CD8-positive, alpha-beta memory T cell (primary cell): Measurements from ENCODE around the gene SLAMF1. TPM values are rescaled to one million over a fixed set of nuclear protein-coding genes. Genes with fewer than 3 reads are reported as not detected.
"Not testable (repeated sequence)": the region's sequence is repeated elsewhere in the genome, so short reads cannot be mapped to it uniquely, and the experiment has no call there.

Experiments used
- CTCF ChIA-PET: fragments of 350-600 bp; sonication (Branson Sonifier 250); formaldehyde crosslinking; loops from one replicate; lab custom pipeline; 2021; ENCODE audit warnings: antibody characterized with exemption; lab: Charles Lee
- POLR2A ChIA-PET: fragments of 350-600 bp; sonication (Branson Sonifier 250); formaldehyde crosslinking; loops from one replicate; lab custom pipeline; 2021; ENCODE audit warnings: antibody characterized with exemption; lab: Charles Lee
- DNase-seq, 5 donors: peaks; one replicate each; pipeline versions ENCODE4 v3.0.0 to v3.0.0-alpha.2; 2020 to 2022; ENCODE audit warnings: mixed read lengths in 1 of 5
- H3K27ac ChIP-seq: one replicate; pipeline ENCODE4 v1.7.0; 2013; ENCODE audit warnings: low read depth, mild to moderate bottlenecking, low read length, moderate library complexity
- H3K27me3 ChIP-seq: 2 replicates; pipeline ENCODE4 v1.7.0; 2013; ENCODE audit warnings: low read length, mild to moderate bottlenecking; ENCODE audit not compliant: insufficient read depth, poor library complexity, severe bottlenecking
- H3K36me3 ChIP-seq: 2 replicates; pipeline ENCODE4 v1.7.0; 2013; ENCODE audit warnings: mild to moderate bottlenecking, low read length, moderate library complexity; ENCODE audit not compliant: insufficient read depth
- H3K4me1 ChIP-seq: 2 replicates; pipeline ENCODE4 v1.7.0; 2013; ENCODE audit warnings: mild to moderate bottlenecking, low read length, moderate library complexity; ENCODE audit not compliant: insufficient read depth
- H3K4me3 ChIP-seq: 2 replicates; pipeline ENCODE4 v1.7.0; 2013; ENCODE audit warnings: mild to moderate bottlenecking, low read length
- H3K9me3 ChIP-seq: 2 replicates; pipeline ENCODE4 v1.7.0; 2013; ENCODE audit warnings: mild to moderate bottlenecking, low read length
- H3K27ac Mint-ChIP-seq, 8 donors: one replicate each; pipeline ENCODE4 v1.8.0; 2020 to 2021; ENCODE audit warnings: mixed read lengths in 8 of 8, mild to moderate bottlenecking in 6 of 8, inconsistent platforms in 3 of 8, moderate library complexity in 3 of 8
- H3K27me3 Mint-ChIP-seq, 2 donors: one replicate each; pipeline ENCODE4 v1.8.0; 2020 to 2021; ENCODE audit warnings: mixed read lengths in 2 of 2, mild to moderate bottlenecking in 1 of 2, moderate library complexity in 1 of 2
- H3K36me3 Mint-ChIP-seq, 3 donors: one replicate each; pipeline ENCODE4 v1.8.0; 2020 to 2021; ENCODE audit warnings: mixed read lengths in 3 of 3, inconsistent platforms in 1 of 3, mild to moderate bottlenecking in 1 of 3
- H3K4me1 Mint-ChIP-seq, 3 donors: one replicate each; pipeline ENCODE4 v1.8.0; 2020 to 2021; ENCODE audit warnings: mixed read lengths in 3 of 3, inconsistent platforms in 1 of 3, mild to moderate bottlenecking in 1 of 3
- H3K4me3 Mint-ChIP-seq, 7 donors: one replicate each; pipeline ENCODE4 v1.8.0; 2020 to 2021; ENCODE audit warnings: mixed read lengths in 7 of 7, mild to moderate bottlenecking in 6 of 7, moderate library complexity in 4 of 7, inconsistent platforms in 2 of 7
- H3K9me3 Mint-ChIP-seq, 5 donors: one replicate each; pipeline ENCODE4 v1.8.0; 2020 to 2022; ENCODE audit warnings: mixed read lengths in 5 of 5, mild to moderate bottlenecking in 3 of 5, moderate library complexity in 2 of 5, inconsistent platforms in 1 of 5
- polyA plus RNA-seq: library from polyadenylated mRNA; unstranded; fragments of 300-500 nt; fragmentation: Illumina TruSeq; gene quantifications from one replicate; pipeline ENCODE4 v1.2.3, GENCODE V29; 2021
- total RNA-seq, 2 experiments: library from RNA; stranded (reverse); gene quantifications; one replicate each; pipeline ENCODE4 v1.2.3, GENCODE V29; 2021

The SLAMF1 gene
- total and polyA plus RNA-seq, 3 experiments from 2014 or later = 48.5 to 75.0 (median 74.0) TPM

- no peak for DNase-seq
- peaks cover 88% of the 10 kb centered on the region for H3K4me1 ChIP-seq
- H3K9me3 ChIP-seq = peaks cover 7% of the 10 kb centered on the region
- CTCF ChIA-PET = interaction anchor here (1.2 to 2.8 kb wide), 4 partner anchors 11 to 23 kb away, joined by 3 to 11 read pairs (median 5); no protein-coding TSS in a partner anchor
- no peaks in the 10 kb centered on the region for H3K27me3 Mint-ChIP-seq
- peak overlapping the region; percentile 43 to 75 (median 63) for H3K4me3 Mint-ChIP-seq
- peaks cover 93 to 100% (median 99%) of the 10 kb centered on the region in 3 donors for H3K4me1 Mint-ChIP-seq
- H3K36me3 Mint-ChIP-seq = peaks cover 39 to 68% (median 45%) of the 10 kb centered on the region in 3 donors
- no peaks in the 10 kb centered on the region for H3K27me3 ChIP-seq
- no peaks in the 10 kb centered on the region for H3K36me3 ChIP-seq
- POLR2A ChIA-PET = interaction anchor here (0.8 to 1.8 kb wide), 3 partner anchors 9 to 84 kb away, joined by 3 to 6 read pairs (median 3); no protein-coding TSS in a partner anchor
- peak overlapping the region; percentile 62 for H3K27ac ChIP-seq
- H3K27ac Mint-ChIP-seq = peak overlapping the region; percentile 90 to 99 (median 96)
- peaks cover 0 to 11% (median 4%) of the 10 kb centered on the region in 5 donors for H3K9me3 Mint-ChIP-seq
- peak overlapping the region; percentile 23 for H3K4me3 ChIP-seq
Measured at GRCh38 chr1:160567341-160567740, 79.5 kb downstream of the SLAMF1 start.

- ChIA-PET POLR2A (interaction anchor here (0.7 to 0.8 kb wide), 3 partner anchors 9 to 23 kb away, joined by 3 read pairs; no protein-coding TSS in a partner anchor), CTCF (interaction anchor here (1.0 to 6.2 kb wide), 6 partner anchors 9 to 137 kb away, joined by 3 to 34 read pairs (median 10); no protein-coding TSS in a partner anchor)
- Mint-ChIP-seq H3K9me3 (peaks cover 0 to 13% (median 6%) of the 10 kb centered on the region in 5 donors), H3K27ac (peak overlapping the region; percentile 79 to 99 (median 96)), H3K27me3 (no peaks in the 10 kb centered on the region), H3K4me3 (peak overlapping the region; percentile 43 to 69 (median 57)), H3K4me1 (peaks cover 95 to 100% (median 99%) of the 10 kb centered on the region in 3 donors), H3K36me3 (peaks cover 35 to 64% (median 35%) of the 10 kb centered on the region in 3 donors)
- Histone ChIP-seq H3K4me1 (peaks cover 88% of the 10 kb centered on the region), H3K4me3 (no peak overlapping the region), H3K36me3 (no peaks in the 10 kb centered on the region), H3K27ac (no peak overlapping the region), H3K9me3 (peaks cover 7% of the 10 kb centered on the region), H3K27me3 (no peaks in the 10 kb centered on the region)
- DNase-seq = no peak
Measured at GRCh38 chr1:160565564-160565963, 81.3 kb downstream of the SLAMF1 start.

- ChIA-PET CTCF (interaction anchor here (1.8 to 6.2 kb wide), 3 partner anchors 14 to 43 kb away, joined by 4 to 34 read pairs (median 20); no protein-coding TSS in a partner anchor), POLR2A (interaction anchor here (0.8 to 1.3 kb wide), 2 partner anchors 11 to 14 kb away, joined by 3 to 6 read pairs; no protein-coding TSS in a partner anchor)
- H3K27ac ChIP-seq, H3K4me3 ChIP-seq, H3K27me3 ChIP-seq, H3K9me3 ChIP-seq, H3K27me3 Mint-ChIP-seq, DNase-seq, H3K36me3 ChIP-seq: not testable (repeated sequence)
- peaks cover 97 to 100% (median 100%) of the 10 kb centered on the region in 3 donors for H3K4me1 Mint-ChIP-seq
- peak overlapping the region; percentile 21 to 95 (median 78) for H3K27ac Mint-ChIP-seq
- H3K4me3 Mint-ChIP-seq = peak overlapping the region in 6 of 7 donors; percentile 13 to 86 (median 37)
- peaks cover 0 to 13% (median 8%) of the 10 kb centered on the region in 5 donors for H3K9me3 Mint-ChIP-seq
- peaks cover 32 to 67% (median 34%) of the 10 kb centered on the region in 3 donors for H3K36me3 Mint-ChIP-seq
- H3K4me1 ChIP-seq = peaks cover 87% of the 10 kb centered on the region
Measured at GRCh38 chr1:160563230-160563629, 83.6 kb downstream of the SLAMF1 start.

GRCh38 chr1:160562745-160563144 lies 84.1 kb downstream of the SLAMF1 start:
- Mint-ChIP-seq H3K36me3 (peaks cover 32 to 67% (median 34%) of the 10 kb centered on the region in 3 donors), H3K4me3 (peak overlapping the region in 5 of 7 donors; percentile 2 to 86 (median 40)), H3K27ac (peak overlapping the region; percentile 45 to 96 (median 88)), H3K4me1 (peaks cover 96 to 100% (median 100%) of the 10 kb centered on the region in 3 donors), H3K9me3 (peaks cover 0 to 13% (median 8%) of the 10 kb centered on the region in 5 donors)
- H3K27ac ChIP-seq, H3K36me3 ChIP-seq, H3K9me3 ChIP-seq, H3K27me3 Mint-ChIP-seq, POLR2A ChIA-PET, H3K4me3 ChIP-seq, DNase-seq, H3K27me3 ChIP-seq: not testable (repeated sequence)
- H3K4me1 ChIP-seq = peaks cover 87% of the 10 kb centered on the region
- CTCF ChIA-PET = interaction anchor here (1.8 to 6.2 kb wide), 3 partner anchors 15 to 44 kb away, joined by 4 to 34 read pairs (median 20); no protein-coding TSS in a partner anchor

- H3K4me1 ChIP-seq = peaks cover 74% of the 10 kb centered on the region
- CTCF ChIA-PET = interaction anchor here (1.0 to 23.1 kb wide), 8 partner anchors 10 to 48 kb away, joined by 3 to 218 read pairs (median 7); partner anchors contain the start of gene CD84
- peak overlapping the region; percentile 55 for H3K27ac ChIP-seq
- peak overlapping the region; percentile 18 for H3K4me3 ChIP-seq
- peak overlapping the region; percentile 72 to 90 (median 87) for H3K4me3 Mint-ChIP-seq
- peaks cover 0 to 13% (median 8%) of the 10 kb centered on the region in 5 donors for H3K9me3 Mint-ChIP-seq
- POLR2A ChIA-PET = interaction anchor here (0.6 to 5.6 kb wide), 4 partner anchors 8 to 37 kb away, joined by 3 to 44 read pairs (median 4); partner anchors contain the start of gene CD84
- peaks cover 92 to 100% (median 100%) of the 10 kb centered on the region in 3 donors for H3K4me1 Mint-ChIP-seq
- no peaks in the 10 kb centered on the region for H3K27me3 Mint-ChIP-seq
- no peaks in the 10 kb centered on the region for H3K36me3 ChIP-seq
- H3K36me3 Mint-ChIP-seq = peaks cover 34 to 66% (median 35%) of the 10 kb centered on the region in 3 donors
- H3K27me3 ChIP-seq = no peaks in the 10 kb centered on the region
- peaks cover 7% of the 10 kb centered on the region for H3K9me3 ChIP-seq
- H3K27ac Mint-ChIP-seq = peak overlapping the region; percentile 85 to 98 (median 96)
- no peak for DNase-seq
Measured at GRCh38 chr1:160560806-160561205, 86.0 kb downstream of the SLAMF1 start.

- Histone ChIP-seq H3K27me3 (no peaks in the 10 kb centered on the region), H3K4me3 (peak overlapping the region; percentile 50), H3K27ac (peak overlapping the region; percentile 11), H3K36me3 (no peaks in the 10 kb centered on the region), H3K4me1 (peaks cover 67% of the 10 kb centered on the region), H3K9me3 (peaks cover 7% of the 10 kb centered on the region)
- Mint-ChIP-seq H3K27me3 (no peaks in the 10 kb centered on the region), H3K27ac (peak overlapping the region; percentile 85 to 98 (median 96)), H3K4me3 (peak overlapping the region; percentile 72 to 90 (median 87)), H3K4me1 (peaks cover 92 to 100% (median 99%) of the 10 kb centered on the region in 3 donors), H3K9me3 (peaks cover 0 to 13% (median 8%) of the 10 kb centered on the region in 5 donors), H3K36me3 (peaks cover 35 to 64% (median 36%) of the 10 kb centered on the region in 3 donors)
- ChIA-PET POLR2A (interaction anchor here (0.6 to 5.6 kb wide), 5 partner anchors 8 to 38 kb away, joined by 3 to 44 read pairs (median 4); partner anchors contain the start of gene CD84), CTCF (interaction anchor here (1.0 to 23.1 kb wide), 8 partner anchors 10 to 49 kb away, joined by 3 to 218 read pairs (median 7); partner anchors contain the start of gene CD84)
- peak in 2 of 5 donors; percentile 44 to 55 for DNase-seq
Measured at GRCh38 chr1:160560045-160560705, 86.7 kb downstream of the SLAMF1 start.

GRCh38 chr1:160559437-160559836 lies 87.4 kb downstream of the SLAMF1 start:
- peak in 1 of 5 donors; percentile 31 for DNase-seq
- H3K27me3 Mint-ChIP-seq, H3K36me3 ChIP-seq, H3K9me3 ChIP-seq, H3K27me3 ChIP-seq: not testable (repeated sequence)
- Mint-ChIP-seq H3K27ac (peak overlapping the region; percentile 85 to 98 (median 96)), H3K4me1 (peaks cover 86 to 94% (median 92%) of the 10 kb centered on the region in 3 donors), H3K36me3 (peaks cover 28 to 57% (median 30%) of the 10 kb centered on the region in 3 donors), H3K4me3 (peak overlapping the region; percentile 72 to 90 (median 87)), H3K9me3 (peaks cover 0 to 13% (median 8%) of the 10 kb centered on the region in 5 donors)
- ChIA-PET CTCF (interaction anchor here (1.0 to 23.1 kb wide), 8 partner anchors 14 to 49 kb away, joined by 3 to 218 read pairs (median 6); partner anchors contain the start of gene CD84), POLR2A (interaction anchor here (0.9 to 5.6 kb wide), 4 partner anchors 8 to 19 kb away, joined by 4 to 44 read pairs (median 6); partner anchors contain the start of gene CD84)
- H3K4me3 ChIP-seq = peak overlapping the region; percentile 50
- H3K4me1 ChIP-seq = peaks cover 60% of the 10 kb centered on the region
- peak overlapping the region; percentile 59 for H3K27ac ChIP-seq
